A549 (cell line): ENCODE measurements around the gene GADD45B. TPM values are rescaled to one million over a fixed set of nuclear protein-coding genes. Genes with fewer than 3 reads are reported as not detected.
A peak's percentile ranks its signal among the peaks of the same experiment; 100 is the strongest.

Experiments
- ATAC-seq, 2 experiments: fragments of 200-7000 bp in 1 of 2; fragments of >200 bp in 1 of 2; cut with Nextera tagmentation in 1 of 2; cut with Tn5 transposase in 1 of 2; 3 replicates each; pipeline versions ENCODE4 v1.8.0 to v1.9.1; 2018 to 2020; ENCODE audit warnings: mild to moderate bottlenecking in 1 of 2, moderate library complexity in 1 of 2
- CTCF ChIA-PET: fragments of 300-600 bp; sonication (Branson Sonifier 250); formaldehyde crosslinking; extraction: SDS; loops from one replicate; lab custom pipeline; 2021; ENCODE audit warnings: antibody characterized with exemption, inconsistent platforms; lab: Yijun Ruan, JAX
- POLR2A ChIA-PET: fragments of 350-600 bp; formaldehyde crosslinking; extraction: SDS; loops from one replicate; lab custom pipeline; 2021; ENCODE audit warnings: antibody characterized with exemption, inconsistent platforms; lab: Yijun Ruan, JAX
- DNase-seq, 2 experiments: peaks; one replicate each; pipeline versions ENCODE4 v3.0.0 to v3.0.0-alpha.2; 2011 to 2016; ENCODE audit warnings: low read depth in 1 of 2, low spot score in 1 of 2
- FAIRE-seq: peaks from 2 replicates; lab custom pipeline; 2011; peaks lifted over from hg19 to GRCh38; lab: Jason Lieb, UNC
- H3K27ac ChIP-seq, 2 experiments: fragments of >200 bp; sonication (Bioruptor Twin); formaldehyde crosslinking; 3 replicates each; pipeline ENCODE4 v1.5.1; 2016 to 2017
- H3K4me1 ChIP-seq: fragments of >200 bp; sonication (Bioruptor Twin); formaldehyde crosslinking; 3 replicates; pipeline ENCODE4 v1.6.1; 2016
- H3K4me2 ChIP-seq: fragments of >200 bp; sonication (Bioruptor Twin); formaldehyde crosslinking; 3 replicates; pipeline ENCODE4 v1.6.1; 2016
- H3K4me3 ChIP-seq: fragments of >200 bp; sonication (Bioruptor Twin); formaldehyde crosslinking; 3 replicates; pipeline ENCODE4 v1.5.1; 2016
- H3K9me3 ChIP-seq: fragments of >200 bp; sonication (Bioruptor Twin); formaldehyde crosslinking; 3 replicates; pipeline ENCODE4 v1.6.1; 2016
- CBX2 ChIP-seq: fragments of 200-600 bp; sonication (generic); IDR thresholded peaks from 2 replicates; pipeline ENCODE4 v1.6.1; 2016; ENCODE audit warnings: low read depth, mild to moderate bottlenecking, borderline replicate concordance
- CBX8 ChIP-seq: fragments of 200-600 bp; sonication (generic); IDR thresholded peaks from 2 replicates; pipeline ENCODE4 v1.6.1; 2016
- EHF ChIP-seq: fragments of 250-450 bp; sonication (Bioruptor Pico); IDR thresholded peaks from 2 replicates; pipeline ENCODE4 v1.5.0; 2020; ENCODE audit warnings: mild to moderate bottlenecking
- FOSB ChIP-seq: fragments of 250-450 bp; sonication (Bioruptor Pico); IDR thresholded peaks from 2 replicates; pipeline ENCODE4 v1.5.0; 2020; ENCODE audit warnings: mild to moderate bottlenecking, moderate library complexity
- HDAC2 ChIP-seq: fragments of 200-600 bp; sonication (generic); IDR thresholded peaks from 2 replicates; pipeline ENCODE4 v1.6.1; 2016
- HEYL ChIP-seq: fragments of 250-450 bp; sonication (Bioruptor Pico); IDR thresholded peaks from 2 replicates; pipeline ENCODE4 v1.8.0; 2021; ENCODE audit warnings: mild to moderate bottlenecking, moderate library complexity
- HOXB13 ChIP-seq: fragments of 250-450 bp; sonication (Bioruptor Pico); IDR thresholded peaks from 2 replicates; pipeline ENCODE4 v1.5.0; 2020; ENCODE audit warnings: low read depth, mild to moderate bottlenecking, moderate library complexity
- JUNB ChIP-seq: fragments of >200 bp; sonication (Bioruptor Twin); formaldehyde crosslinking; IDR thresholded peaks from 2 replicates; pipeline ENCODE4 v1.6.1; 2016
- KDM1A ChIP-seq: fragments of 200-600 bp; sonication (generic); IDR thresholded peaks from 2 replicates; pipeline ENCODE4 v1.6.1; 2016; ENCODE audit warnings: low read depth, mild to moderate bottlenecking
- NFE2L2 ChIP-seq: fragments of 150-350 bp; conservative IDR thresholded peaks from 2 replicates; pipeline ENCODE4 v1.6.1; 2014; ENCODE audit warnings: low read length
- POLR2AphosphoS2 ChIP-seq: conservative IDR thresholded peaks from 2 replicates; pipeline ENCODE4 v1.6.1; 2012; ENCODE audit warnings: low read length, improper control_type of control experiment, inconsistent platforms
- RAD21 ChIP-seq, 2 experiments: fragments of >200 bp in 1 of 2; sonication (Bioruptor Twin) in 1 of 2; formaldehyde crosslinking in 1 of 2; IDR thresholded peaks in 1 of 2; conservative IDR thresholded peaks in 1 of 2; 2 replicates in 1 of 2; 3 replicates in 1 of 2; pipeline ENCODE4 v1.6.1; 2012 to 2018; ENCODE audit warnings: inconsistent platforms in 1 of 2
- ZC3H11A ChIP-seq: fragments of 450-650 bp; IDR thresholded peaks from 2 replicates; pipeline ENCODE4 v1.6.1; 2014; ENCODE audit warnings: antibody characterized with exemption, mild to moderate bottlenecking
- ZNF302 ChIP-seq: fragments of 250-450 bp; sonication (Bioruptor Pico); IDR thresholded peaks from 2 replicates; pipeline ENCODE4 v1.9.0; 2021; ENCODE audit warnings: inconsistent platforms, mild to moderate bottlenecking, moderate library complexity
- ZSCAN20 ChIP-seq: fragments of 250-450 bp; sonication (Bioruptor Pico); IDR thresholded peaks from 2 replicates; pipeline ENCODE4 v1.8.0; 2022; ENCODE audit warnings: mild to moderate bottlenecking, moderate library complexity
- WGBS: methylation state at CpG from one replicate; pipeline ENCODE4 v1.1.6; 2017; ENCODE audit errors: missing lambda C conversion rate; 5-methylcytosine and 5-hydroxymethylcytosine counted together
- polyA plus RNA-seq, 4 experiments: library from polyadenylated mRNA; depleted of rRNA in 3 of 4; stranded (reverse); fragments of >200 nt; fragmentation: RNase III in 1 of 4; extraction: RNeasy Plus Mini Kit Qiagen cat#74134 plus additional on column Dnase treatment in 1 of 4; gene quantifications; 2 replicates in 3 of 4; 3 replicates in 1 of 4; pipeline ENCODE4 v1.2.3, GENCODE V29; 2011 to 2017
- TF ChIP-seq, protein P1 (sequence below): IDR thresholded peaks from 2 replicates; pipeline ENCODE4 v1.6.1; 2012; ENCODE audit warnings: low read depth, borderline replicate concordance
- TF ChIP-seq, protein P2 (sequence below): IDR thresholded peaks from 2 replicates; pipeline ENCODE4 v1.6.1; 2012
- TF ChIP-seq, protein P3 (sequence below): IDR thresholded peaks from 2 replicates; pipeline ENCODE4 v1.6.1; 2012
- TF ChIP-seq, protein P4 (sequence below): fragments of >200 bp; sonication (Bioruptor Twin); formaldehyde crosslinking; IDR thresholded peaks from 3 replicates; pipeline ENCODE4 v1.5.1; 2016
- TF ChIP-seq, protein P5 (sequence below): fragments of >200 bp; sonication (Bioruptor Twin); formaldehyde crosslinking; IDR thresholded peaks from 2 replicates; pipeline ENCODE4 v1.6.1; 2016

The GADD45B gene
- polyA plus RNA-seq, 2 of the 4 experiments (the other 2 are of a cell fraction) = 39.9 to 72.5 TPM

DNA sequence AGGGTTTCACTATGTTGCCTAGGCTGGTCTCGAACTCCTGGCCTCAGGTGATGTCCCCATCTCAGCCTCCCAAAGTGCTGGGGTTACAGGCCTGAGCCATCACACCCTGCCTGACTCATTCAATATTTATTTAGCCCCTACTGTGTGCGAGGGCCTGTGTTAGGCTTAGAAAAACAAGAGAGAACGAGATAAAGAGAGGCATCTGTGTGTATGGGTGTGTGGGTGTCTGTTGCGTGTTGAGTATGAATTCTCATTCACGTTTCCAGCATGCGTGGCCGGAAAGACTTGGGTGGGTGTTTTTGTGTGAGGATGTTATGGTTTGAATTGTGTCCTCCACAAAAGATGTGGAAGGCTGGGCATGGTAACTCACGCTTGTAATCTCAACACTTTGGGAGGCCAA is 9.5 kb downstream of the GADD45B start (continued):
- no peak for TF ChIP-seq FOSB
- TF ChIP-seq NFE2L2 = no peak
- no peak for TF ChIP-seq ZNF302 (CRISPR knock-in tag)
- TF ChIP-seq ZC3H11A = no peak
- no peak for TF ChIP-seq ZSCAN20 (CRISPR knock-in tag)
- TF ChIP-seq HOXB13 (CRISPR knock-in tag) = no peak

DNA sequence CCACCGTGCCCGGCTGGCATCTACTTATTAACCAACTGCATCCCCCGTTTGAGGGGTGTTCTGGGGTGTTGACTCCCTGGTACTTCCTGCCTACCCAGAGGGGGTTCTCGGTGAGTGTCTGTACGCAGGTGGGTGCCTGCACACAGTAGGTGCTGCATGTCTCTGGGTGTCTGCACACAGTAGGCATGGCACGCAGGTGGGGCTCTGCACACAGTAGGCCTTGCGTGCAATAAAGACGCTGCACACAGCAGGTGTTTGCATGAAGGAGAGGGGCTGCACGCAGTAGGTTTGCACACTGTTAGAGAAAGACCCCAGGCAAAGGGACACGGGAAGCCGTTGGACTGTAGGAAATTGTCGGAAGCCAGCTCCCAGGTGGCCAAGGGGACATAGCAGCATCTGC is 11.2 kb downstream of the GADD45B start:
- FAIRE-seq (no peak), ATAC-seq (no peak), DNase-seq (no peak)
- POLR2A ChIA-PET = no interaction called here
- 89% methylated on average over 8 of the region's 12 CpGs for WGBS
- TF ChIP-seq, protein P1, sequence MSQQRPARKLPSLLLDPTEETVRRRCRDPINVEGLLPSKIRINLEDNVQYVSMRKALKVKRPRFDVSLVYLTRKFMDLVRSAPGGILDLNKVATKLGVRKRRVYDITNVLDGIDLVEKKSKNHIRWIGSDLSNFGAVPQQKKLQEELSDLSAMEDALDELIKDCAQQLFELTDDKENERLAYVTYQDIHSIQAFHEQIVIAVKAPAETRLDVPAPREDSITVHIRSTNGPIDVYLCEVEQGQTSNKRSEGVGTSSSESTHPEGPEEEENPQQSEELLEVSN = no peak
- TF ChIP-seq CBX8 (no peak), KDM1A (no peak), JUNB (no peak), EHF (CRISPR knock-in tag) (no peak), RAD21 (conservative IDR thresholded peaks at IDR 0.05 in 1 of 2, IDR thresholded peaks at IDR 0.05 in 1 of 2) (no peak), HDAC2 (no peak), FOSB (no peak), ZNF302 (CRISPR knock-in tag) (no peak)
- TF ChIP-seq, protein P2, sequence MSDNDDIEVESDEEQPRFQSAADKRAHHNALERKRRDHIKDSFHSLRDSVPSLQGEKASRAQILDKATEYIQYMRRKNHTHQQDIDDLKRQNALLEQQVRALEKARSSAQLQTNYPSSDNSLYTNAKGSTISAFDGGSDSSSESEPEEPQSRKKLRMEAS = no peak
- TF ChIP-seq, protein P3, sequence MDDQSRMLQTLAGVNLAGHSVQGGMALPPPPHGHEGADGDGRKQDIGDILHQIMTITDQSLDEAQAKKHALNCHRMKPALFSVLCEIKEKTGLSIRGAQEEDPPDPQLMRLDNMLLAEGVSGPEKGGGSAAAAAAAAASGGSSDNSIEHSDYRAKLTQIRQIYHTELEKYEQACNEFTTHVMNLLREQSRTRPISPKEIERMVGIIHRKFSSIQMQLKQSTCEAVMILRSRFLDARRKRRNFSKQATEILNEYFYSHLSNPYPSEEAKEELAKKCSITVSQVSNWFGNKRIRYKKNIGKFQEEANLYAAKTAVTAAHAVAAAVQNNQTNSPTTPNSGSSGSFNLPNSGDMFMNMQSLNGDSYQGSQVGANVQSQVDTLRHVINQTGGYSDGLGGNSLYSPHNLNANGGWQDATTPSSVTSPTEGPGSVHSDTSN = no peak
- TF ChIP-seq, protein P4, sequence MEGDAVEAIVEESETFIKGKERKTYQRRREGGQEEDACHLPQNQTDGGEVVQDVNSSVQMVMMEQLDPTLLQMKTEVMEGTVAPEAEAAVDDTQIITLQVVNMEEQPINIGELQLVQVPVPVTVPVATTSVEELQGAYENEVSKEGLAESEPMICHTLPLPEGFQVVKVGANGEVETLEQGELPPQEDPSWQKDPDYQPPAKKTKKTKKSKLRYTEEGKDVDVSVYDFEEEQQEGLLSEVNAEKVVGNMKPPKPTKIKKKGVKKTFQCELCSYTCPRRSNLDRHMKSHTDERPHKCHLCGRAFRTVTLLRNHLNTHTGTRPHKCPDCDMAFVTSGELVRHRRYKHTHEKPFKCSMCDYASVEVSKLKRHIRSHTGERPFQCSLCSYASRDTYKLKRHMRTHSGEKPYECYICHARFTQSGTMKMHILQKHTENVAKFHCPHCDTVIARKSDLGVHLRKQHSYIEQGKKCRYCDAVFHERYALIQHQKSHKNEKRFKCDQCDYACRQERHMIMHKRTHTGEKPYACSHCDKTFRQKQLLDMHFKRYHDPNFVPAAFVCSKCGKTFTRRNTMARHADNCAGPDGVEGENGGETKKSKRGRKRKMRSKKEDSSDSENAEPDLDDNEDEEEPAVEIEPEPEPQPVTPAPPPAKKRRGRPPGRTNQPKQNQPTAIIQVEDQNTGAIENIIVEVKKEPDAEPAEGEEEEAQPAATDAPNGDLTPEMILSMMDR = no peak
- TF ChIP-seq, protein P5, sequence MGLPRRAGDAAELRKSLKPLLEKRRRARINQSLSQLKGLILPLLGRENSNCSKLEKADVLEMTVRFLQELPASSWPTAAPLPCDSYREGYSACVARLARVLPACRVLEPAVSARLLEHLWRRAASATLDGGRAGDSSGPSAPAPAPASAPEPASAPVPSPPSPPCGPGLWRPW = no peak
- CTCF ChIA-PET = interaction anchor here (0.6 to 1.1 kb wide), 2 partner anchors 50 to 92 kb away, joined by 3 read pairs; no protein-coding TSS in a partner anchor
- Histone ChIP-seq H3K27ac (no peak overlapping the region), H3K4me2 (no peak overlapping the region), H3K4me3 (no peak overlapping the region), H3K4me1 (peaks cover 33% of the 10 kb centered on the region), H3K9me3 (no peaks in the 10 kb centered on the region)

DNA sequence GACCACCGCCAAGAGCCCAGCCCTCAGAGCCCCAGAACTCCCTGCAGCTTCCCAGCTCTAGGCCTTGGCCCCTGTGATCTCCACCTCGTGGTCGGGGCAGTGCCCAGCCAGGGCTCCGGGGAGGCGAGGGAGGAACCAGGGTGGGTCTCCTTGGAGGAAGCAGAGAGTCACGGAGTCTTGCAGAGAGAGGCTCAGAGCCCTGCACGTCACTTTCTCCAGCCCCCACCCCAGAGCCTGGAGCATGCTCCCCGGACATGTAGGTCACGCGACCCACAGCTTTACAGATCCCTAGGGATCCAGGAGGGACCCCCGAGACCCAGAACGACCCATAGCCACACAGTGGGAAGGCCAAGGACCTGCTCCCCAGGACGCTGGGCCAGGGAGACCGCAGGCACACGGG is 11.9 kb downstream of the GADD45B start:
- ATAC-seq (peak in 1 of 2 experiments; percentile 52; a peak in 3 of 6 replicates), DNase-seq (no peak), FAIRE-seq (no peak)
- Histone ChIP-seq H3K9me3 (no peaks in the 10 kb centered on the region), H3K4me2 (no peak overlapping the region), H3K4me1 (peaks cover 36% of the 10 kb centered on the region), H3K4me3 (no peak overlapping the region), H3K27ac (peak overlapping the region in 1 of 2 experiments; percentile 57; a peak in 2 of 6 replicates)
- POLR2A ChIA-PET = interaction anchor here (1.0 kb wide), 1 partner anchor 11 kb away, joined by 4 read pairs; no protein-coding TSS in a partner anchor
- CTCF ChIA-PET = interaction anchor here (1.1 to 1.2 kb wide), 2 partner anchors 14 to 91 kb away, joined by 3 read pairs; no protein-coding TSS in a partner anchor
- 68% methylated on average over 9 of the region's 15 CpGs for WGBS
- TF ChIP-seq HDAC2 (no peak), HEYL (CRISPR knock-in tag) (no peak), POLR2AphosphoS2 (no peak), CBX2 (no peak)
